HepG2 (cell line): ENCODE results near the gene GFOD1. TPM values are rescaled to one million over a fixed set of nuclear protein-coding genes. Genes with fewer than 3 reads are reported as not detected.

Source experiments
- ATAC-seq: fragments of 200-7000 bp; cut with Tn5 transposase; 3 replicates; pipeline ENCODE4 v1.9.1; 2020; ENCODE audit warnings: mild to moderate bottlenecking, moderate library complexity
- BruUV-seq: library from RNA; stranded (reverse); fragments of 400-500 nt; replicated peaks from 2 replicates; lab custom pipeline; 2021; lab: Mats Ljungman, UMichigan
- CTCF ChIA-PET: fragments of 300-600 bp; formaldehyde crosslinking; extraction: SDS; loops from one replicate; lab custom pipeline; 2021; ENCODE audit warnings: low total read pairs, inconsistent platforms, low intra/inter-chr PET ratio; lab: Yijun Ruan, JAX
- POLR2A ChIA-PET: fragments of 350-600 bp; sonication (Branson Sonifier 250); formaldehyde crosslinking; loops from one replicate; lab custom pipeline; 2020; ENCODE audit warnings: antibody characterized with exemption, inconsistent platforms; lab: Yijun Ruan, JAX
- DNase-seq: peaks from one replicate; pipeline ENCODE4 v3.0.0-alpha.2; 2015; ENCODE audit warnings: low spot score
- FAIRE-seq: peaks from 3 replicates; lab custom pipeline; 2011; peaks lifted over from hg19 to GRCh38; lab: Jason Lieb, UNC
- H2AFZ ChIP-seq: one replicate; pipeline ENCODE4 v1.6.1; 2011; ENCODE audit warnings: low read length, inconsistent platforms
- H3K27ac ChIP-seq: fragments of 300-600 bp; 3 replicates; pipeline ENCODE4 v1.8.0; 2011; ENCODE audit warnings: mixed run types, mild to moderate bottlenecking, mixed read lengths, low read length, inconsistent platforms; ENCODE audit not compliant: insufficient read depth; ENCODE audit errors: extremely low read length
- H3K27me3 ChIP-seq, 2 experiments: fragments of 200-600 bp in 1 of 2; 2 replicates in 1 of 2; 3 replicates in 1 of 2; pipeline versions ENCODE4 v1.6.0 to v1.8.0; 2011; ENCODE audit warnings: low read length in 2 of 2, mild to moderate bottlenecking in 2 of 2, moderate library complexity in 2 of 2, inconsistent platforms in 1 of 2; ENCODE audit not compliant: insufficient read depth in 2 of 2, control insufficient read depth in 1 of 2
- H3K36me3 ChIP-seq, 2 experiments: fragments of 200-600 bp in 1 of 2; replicated peaks in 1 of 2; 2 replicates in 1 of 2; 3 replicates in 1 of 2; pipeline versions ENCODE4 v1.5.1 to v1.8.0; 2011; ENCODE audit warnings: low read length in 2 of 2, inconsistent platforms in 1 of 2; ENCODE audit not compliant: insufficient read depth in 2 of 2, control insufficient read depth in 1 of 2
- H3K4me1 ChIP-seq: 2 replicates; pipeline ENCODE4 v1.5.1; 2012; ENCODE audit warnings: low read length, inconsistent platforms; ENCODE audit not compliant: insufficient read depth
- H3K4me2 ChIP-seq: 2 replicates; pipeline ENCODE4 v1.6.0; 2011; ENCODE audit warnings: low read depth, low read length, inconsistent platforms
- H3K4me3 ChIP-seq, 3 experiments: fragments of 200-600 bp in 1 of 3; sonication (generic), shearing (Covaris generic) in 1 of 3; replicated peaks in 1 of 3; 2 replicates each; pipeline ENCODE4 v1.5.1; 2011 to 2016; ENCODE audit warnings: low read length in 3 of 3, inconsistent platforms in 2 of 3, low read depth in 2 of 3, mild to moderate bottlenecking in 2 of 3, control low read depth in 1 of 3, mixed read lengths in 1 of 3; ENCODE audit not compliant: insufficient read depth in 1 of 3
- H3K79me2 ChIP-seq: one replicate; pipeline ENCODE4 v1.6.1; 2011; ENCODE audit warnings: low read length, inconsistent platforms; ENCODE audit not compliant: insufficient read depth
- H3K9ac ChIP-seq: 2 replicates; pipeline ENCODE4 v1.6.0; 2011; ENCODE audit warnings: mild to moderate bottlenecking, low read depth, low read length, inconsistent platforms; ENCODE audit not compliant: insufficient read depth
- H3K9me3 ChIP-seq: 2 replicates; pipeline ENCODE4 v1.5.1; 2012; ENCODE audit warnings: mild to moderate bottlenecking, low read length
- H4K20me1 ChIP-seq: 2 replicates; pipeline ENCODE4 v1.6.0; 2011; ENCODE audit warnings: inconsistent platforms, mild to moderate bottlenecking, low read length, moderate library complexity; ENCODE audit not compliant: insufficient read depth
- BRCA1 ChIP-seq: sonication (generic); formaldehyde crosslinking; IDR thresholded peaks from 2 replicates; pipeline ENCODE4 v1.4.0; 2020; ENCODE audit warnings: missing genetic modification reagents
- CBX5 ChIP-seq: sonication (generic); formaldehyde crosslinking; IDR thresholded peaks from 2 replicates; pipeline ENCODE4 v1.4.0; 2020; ENCODE audit warnings: missing genetic modification reagents, borderline replicate concordance
- EEA1 ChIP-seq: sonication (generic); formaldehyde crosslinking; IDR thresholded peaks from 2 replicates; pipeline ENCODE4 v1.5.1; 2020; ENCODE audit warnings: mild to moderate bottlenecking, missing genetic modification reagents, borderline replicate concordance
- GZF1 ChIP-seq: sonication (generic); formaldehyde crosslinking; IDR thresholded peaks from 2 replicates; pipeline ENCODE4 v1.5.1; 2020; ENCODE audit warnings: mild to moderate bottlenecking, missing genetic modification reagents
- HNRNPLL ChIP-seq: fragments of 200-400 bp; formaldehyde crosslinking; IDR thresholded peaks from 2 replicates; pipeline ENCODE4 v1.6.1; 2017; ENCODE audit warnings: mild to moderate bottlenecking, low read depth, low read length; ENCODE audit not compliant: poor library complexity, severe bottlenecking
- KDM3A ChIP-seq: IDR thresholded peaks from 2 replicates; pipeline ENCODE4 v1.6.1; 2018; ENCODE audit warnings: low read depth, missing compliant biosample characterization
- KDM4B ChIP-seq: sonication (generic); formaldehyde crosslinking; IDR thresholded peaks from 2 replicates; pipeline ENCODE4 v1.4.0; 2020; ENCODE audit warnings: missing genetic modification reagents
- KMT2A ChIP-seq: sonication (generic); formaldehyde crosslinking; IDR thresholded peaks from 2 replicates; pipeline ENCODE4 v1.4.0; 2020; ENCODE audit warnings: missing genetic modification reagents
- MXD3 ChIP-seq: IDR thresholded peaks from 2 replicates; pipeline ENCODE4 v1.6.1; 2016; ENCODE audit warnings: mild to moderate bottlenecking, missing biosample characterization, missing genetic modification reagents
- NONO ChIP-seq, 2 experiments: fragments of 450-650 bp in 1 of 2; sonication (generic) in 1 of 2; formaldehyde crosslinking in 1 of 2; IDR thresholded peaks in 1 of 2; conservative IDR thresholded peaks in 1 of 2; 2 replicates each; pipeline versions ENCODE4 v1.6.1 to v1.8.0; 2017 to 2022; ENCODE audit warnings: mild to moderate bottlenecking in 1 of 2, missing genetic modification reagents in 1 of 2, moderate library complexity in 1 of 2
- PLSCR1 ChIP-seq: sonication (generic); formaldehyde crosslinking; IDR thresholded peaks from 2 replicates; pipeline ENCODE4 v1.5.0; 2020; ENCODE audit warnings: missing genetic modification reagents, mild to moderate bottlenecking, borderline replicate concordance
- RXRA ChIP-seq: sonication (generic); formaldehyde crosslinking; IDR thresholded peaks from 2 replicates; pipeline ENCODE4 v1.5.1; 2020; ENCODE audit warnings: missing genetic modification reagents
- SMAD3 ChIP-seq: sonication (generic); formaldehyde crosslinking; IDR thresholded peaks from 2 replicates; pipeline ENCODE4 v1.4.0; 2020; ENCODE audit warnings: missing genetic modification reagents
- SMC3 ChIP-seq: IDR thresholded peaks from 2 replicates; pipeline ENCODE4 v1.6.1; 2011; ENCODE audit warnings: low read length, improper control_type of control experiment
- WIZ ChIP-seq: sonication (generic); formaldehyde crosslinking; IDR thresholded peaks from 2 replicates; pipeline ENCODE4 v1.5.1; 2020; ENCODE audit warnings: mild to moderate bottlenecking, missing genetic modification reagents
- ZFP37 ChIP-seq: sonication (generic); formaldehyde crosslinking; IDR thresholded peaks from 2 replicates; pipeline ENCODE4 v1.4.0; 2020; ENCODE audit warnings: missing genetic modification reagents, borderline replicate concordance
- ZNF138 ChIP-seq: sonication (generic); formaldehyde crosslinking; IDR thresholded peaks from 2 replicates; pipeline ENCODE4 v1.5.0; 2020; ENCODE audit warnings: mild to moderate bottlenecking, low read depth, missing genetic modification reagents
- ZNF251 ChIP-seq: sonication (generic); formaldehyde crosslinking; IDR thresholded peaks from 2 replicates; pipeline ENCODE4 v1.9.0; 2021; ENCODE audit warnings: mild to moderate bottlenecking, missing genetic modification reagents
- ZNF296 ChIP-seq: sonication (generic); formaldehyde crosslinking; conservative IDR thresholded peaks from 2 replicates; pipeline ENCODE4 v1.5.0; 2020; ENCODE audit warnings: mild to moderate bottlenecking, missing genetic modification reagents
- WGBS: methylation state at CpG from one replicate; pipeline ENCODE4 v1.1.6; 2017; ENCODE audit warnings: low lambda C conversion rate; 5-methylcytosine and 5-hydroxymethylcytosine counted together
- in situ Hi-C: cut with HindIII; loops from 2 replicates; pipeline ENCODE4 v1.10.0; 2017; ENCODE audit warnings: low pct_unique_long_range_greater_than_20kb; ENCODE audit not compliant: extremely low pct_ligation_motif_present
- intact Hi-C: fragments of 100-400 bp; cut with micrococcal nuclease; formaldehyde crosslinking; loops from one replicate; pipeline ENCODE4 v1.10.0; 2022; ENCODE audit not compliant: unreplicated experiment
- polyA plus RNA-seq, 8 experiments: library from polyadenylated mRNA; depleted of rRNA in 3 of 8; stranded (reverse) in 7 of 8; unstranded in 1 of 8; fragments of >200 nt; fragmentation: Illumina TruSeq in 4 of 8; extraction: Trizol in 4 of 8; gene quantifications; 2 replicates each; pipeline versions ENCODE4 v1.2.1 to v1.2.3, GENCODE V29; 2011 to 2016; ENCODE audit warnings: low read depth in 4 of 8, missing spikeins in 1 of 8, mixed read lengths in 1 of 8; ENCODE audit not compliant: insufficient read depth in 1 of 8
- total RNA-seq, 5 experiments: library from RNA; depleted of rRNA; stranded (reverse); fragments of >200 nt; fragmentation: Illumina TruSeq; extraction: Trizol; gene quantifications; 2 replicates each; pipeline ENCODE4 v1.2.3, GENCODE V29; 2016; ENCODE audit warnings: low read depth in 1 of 5
- TF ChIP-seq, protein P1 (sequence below): sonication (generic); formaldehyde crosslinking; IDR thresholded peaks from 2 replicates; pipeline ENCODE4 v1.9.0; 2021; ENCODE audit warnings: missing genetic modification reagents, borderline replicate concordance

The GFOD1 gene
- total and polyA plus RNA-seq, 2 of the 13 experiments (the other 11 are each of a cell fraction or from before 2014, with no cell fraction given) = 1.9 to 6.4 TPM

- TF ChIP-seq ZFP37 (CRISPR knock-in tag) (no peak), SMC3 (no peak)
- TF ChIP-seq, protein P1, sequence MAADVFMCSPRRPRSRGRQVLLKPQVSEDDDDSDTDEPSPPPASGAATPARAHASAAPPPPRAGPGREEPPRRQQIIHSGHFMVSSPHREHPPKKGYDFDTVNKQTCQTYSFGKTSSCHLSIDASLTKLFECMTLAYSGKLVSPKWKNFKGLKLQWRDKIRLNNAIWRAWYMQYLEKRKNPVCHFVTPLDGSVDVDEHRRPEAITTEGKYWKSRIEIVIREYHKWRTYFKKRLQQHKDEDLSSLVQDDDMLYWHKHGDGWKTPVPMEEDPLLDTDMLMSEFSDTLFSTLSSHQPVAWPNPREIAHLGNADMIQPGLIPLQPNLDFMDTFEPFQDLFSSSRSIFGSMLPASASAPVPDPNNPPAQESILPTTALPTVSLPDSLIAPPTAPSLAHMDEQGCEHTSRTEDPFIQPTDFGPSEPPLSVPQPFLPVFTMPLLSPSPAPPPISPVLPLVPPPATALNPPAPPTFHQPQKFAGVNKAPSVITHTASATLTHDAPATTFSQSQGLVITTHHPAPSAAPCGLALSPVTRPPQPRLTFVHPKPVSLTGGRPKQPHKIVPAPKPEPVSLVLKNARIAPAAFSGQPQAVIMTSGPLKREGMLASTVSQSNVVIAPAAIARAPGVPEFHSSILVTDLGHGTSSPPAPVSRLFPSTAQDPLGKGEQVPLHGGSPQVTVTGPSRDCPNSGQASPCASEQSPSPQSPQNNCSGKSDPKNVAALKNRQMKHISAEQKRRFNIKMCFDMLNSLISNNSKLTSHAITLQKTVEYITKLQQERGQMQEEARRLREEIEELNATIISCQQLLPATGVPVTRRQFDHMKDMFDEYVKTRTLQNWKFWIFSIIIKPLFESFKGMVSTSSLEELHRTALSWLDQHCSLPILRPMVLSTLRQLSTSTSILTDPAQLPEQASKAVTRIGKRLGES (CRISPR knock-in tag) = no peak
- TF ChIP-seq, all 625 proteins: peak for 0
Observed at GRCh38 chr6:13500264-13500663, 12.9 kb upstream of the GFOD1 start (continued).

GRCh38 chr6:13496513-13497190, 9.3 kb upstream of the GFOD1 start:
- Histone ChIP-seq H3K9ac (no peak overlapping the region), H2AFZ (no peak overlapping the region), H3K9me3 (no peaks in the 10 kb centered on the region), H3K27ac (no peak overlapping the region), H4K20me1 (no peaks in the 10 kb centered on the region), H3K27me3 (no peaks in the 10 kb centered on the region), H3K4me2 (no peak overlapping the region), H3K4me3 (no peak overlapping the region), H3K36me3 (no peaks in the 10 kb centered on the region), H3K79me2 (no peaks in the 10 kb centered on the region), H3K4me1 (peaks cover 13% of the 10 kb centered on the region)
- ATAC-seq (no peak), DNase-seq (no peak), FAIRE-seq (no peak)
- ChIA-PET CTCF (no interaction called here), POLR2A (no interaction called here)
- no peak for TF ChIP-seq SMAD3
- TF ChIP-seq ZNF296 (CRISPR knock-in tag) = no peak
- no peak for TF ChIP-seq ZNF251 (CRISPR knock-in tag)
- TF ChIP-seq BRCA1 (CRISPR knock-in tag) = no peak
- no peak for TF ChIP-seq KDM3A
- no peak for TF ChIP-seq GZF1 (CRISPR knock-in tag)
- no peak for TF ChIP-seq WIZ (CRISPR knock-in tag)
- TF ChIP-seq MXD3 (CRISPR knock-in tag) = no peak
- TF ChIP-seq ZNF138 (CRISPR knock-in tag) = no peak
- TF ChIP-seq EEA1 = no peak
- no peak for TF ChIP-seq PLSCR1 (CRISPR knock-in tag)
- no peak for TF ChIP-seq HNRNPLL
- no peak for TF ChIP-seq RXRA (CRISPR knock-in tag)
- TF ChIP-seq KMT2A (CRISPR knock-in tag) = no peak
- TF ChIP-seq CBX5 (CRISPR knock-in tag) = no peak
- TF ChIP-seq NONO (IDR thresholded peaks at IDR 0.05) = no peak
- no peak for TF ChIP-seq NONO (CRISPR knock-in tag; conservative IDR thresholded peaks at IDR 0.05)
- TF ChIP-seq KDM4B (CRISPR knock-in tag) = no peak
- in situ Hi-C loops = no loop called here
- no TSS peak for BruUV-seq
- intact Hi-C loops = no loop called here
- 6% methylated on average over 1 of the region's 1 CpG for WGBS
